ENCODE measurements around the gene CTAGE15. TPM values are rescaled to one million over a fixed set of nuclear protein-coding genes. Genes with fewer than 3 reads are reported as not detected.
"Not testable (repeated sequence)": the region's sequence is repeated elsewhere in the genome, so short reads cannot be mapped to it uniquely, and the experiment has no call there.

Gene CTAGE15
- 1.2 TPM for total RNA-seq
- under 1 TPM in 2 of 4 donors, not detected in 2; 0.14 to 0.18 TPM for polyA plus RNA-seq

- not testable (repeated sequence) for ATAC-seq (ENCODE audit: low read depth in 2 of 2); H3K27me3 ChIP-seq (ENCODE audit: control insufficient read depth, insufficient read depth, low read length); H3K27ac ChIP-seq (ENCODE audit: insufficient read depth, low read length, poor library complexity, severe bottlenecking); H3K9me3 ChIP-seq (ENCODE audit: control insufficient read depth in 2 of 2, low read length in 2 of 2); H3K27ac Mint-ChIP-seq; H3K4me1 ChIP-seq (ENCODE audit: control insufficient read depth, insufficient read depth, low read length, poor library complexity, severe bottlenecking); H3K4me3 ChIP-seq (ENCODE audit: low read depth, low read length); H3K36me3 Mint-ChIP-seq; H3K27me3 Mint-ChIP-seq; H3K4me3 Mint-ChIP-seq; H3K4me1 Mint-ChIP-seq; DNase-seq; H3K9me3 Mint-ChIP-seq; H3K36me3 ChIP-seq (ENCODE audit: control insufficient read depth, insufficient read depth, low read length)
Measured at GRCh38 chr7:143571501-143571900, at the start of gene CTAGE15. TSS of gene CTAGE15 (plus strand) at chr7:143571801. CDS start at chr7:143571818, 17 bp downstream.

GRCh38 chr7:143522309-143522916, 49.2 kb upstream of the CTAGE15 start:
- ATAC-seq (ENCODE audit: low read depth in 2 of 2), result not testable (repeated sequence)

GRCh38 chr7:143531169-143531926, 40.3 kb upstream of the CTAGE15 start:
- H3K4me1 Mint-ChIP-seq, H3K36me3 Mint-ChIP-seq: not testable (repeated sequence)

More at GRCh38 chr7:143522309-143522916, 49.2 kb upstream of the CTAGE15 start:
- H3K36me3 ChIP-seq (ENCODE audit: control insufficient read depth, insufficient read depth, low read length); H3K9me3 ChIP-seq (ENCODE audit: control insufficient read depth in 2 of 2, low read length in 2 of 2); H3K4me3 Mint-ChIP-seq; H3K27me3 ChIP-seq (ENCODE audit: control insufficient read depth, insufficient read depth, low read length); H3K9me3 Mint-ChIP-seq; H3K4me3 ChIP-seq (ENCODE audit: low read depth, low read length); H3K4me1 Mint-ChIP-seq; H3K27ac Mint-ChIP-seq; DNase-seq; H3K27ac ChIP-seq (ENCODE audit: insufficient read depth, low read length, poor library complexity, severe bottlenecking); H3K36me3 Mint-ChIP-seq; H3K4me1 ChIP-seq (ENCODE audit: control insufficient read depth, insufficient read depth, low read length, poor library complexity, severe bottlenecking): not testable (repeated sequence)
- peaks cover 11% of the 10 kb centered on the region for H3K27me3 Mint-ChIP-seq

GRCh38 chr7:143531932-143532331, 39.7 kb upstream of the CTAGE15 start:
- not testable (repeated sequence) for H3K4me1 ChIP-seq (ENCODE audit: control insufficient read depth, insufficient read depth, low read length, poor library complexity, severe bottlenecking); ATAC-seq (ENCODE audit: low read depth in 2 of 2); H3K27ac ChIP-seq (ENCODE audit: insufficient read depth, low read length, poor library complexity, severe bottlenecking); H3K27me3 Mint-ChIP-seq; H3K4me1 Mint-ChIP-seq; H3K4me3 Mint-ChIP-seq; DNase-seq; H3K27ac Mint-ChIP-seq; H3K36me3 Mint-ChIP-seq; H3K9me3 Mint-ChIP-seq; H3K36me3 ChIP-seq (ENCODE audit: control insufficient read depth, insufficient read depth, low read length); H3K9me3 ChIP-seq (ENCODE audit: control insufficient read depth in 2 of 2, low read length in 2 of 2); H3K27me3 ChIP-seq (ENCODE audit: control insufficient read depth, insufficient read depth, low read length); H3K4me3 ChIP-seq (ENCODE audit: low read depth, low read length)

More at GRCh38 chr7:143531169-143531926, 40.3 kb upstream of the CTAGE15 start:
- not testable (repeated sequence) for ATAC-seq (ENCODE audit: low read depth in 2 of 2); H3K27me3 ChIP-seq (ENCODE audit: control insufficient read depth, insufficient read depth, low read length); H3K4me3 ChIP-seq (ENCODE audit: low read depth, low read length); DNase-seq; H3K9me3 Mint-ChIP-seq; H3K27me3 Mint-ChIP-seq; H3K4me1 ChIP-seq (ENCODE audit: control insufficient read depth, insufficient read depth, low read length, poor library complexity, severe bottlenecking); H3K36me3 ChIP-seq (ENCODE audit: control insufficient read depth, insufficient read depth, low read length); H3K4me3 Mint-ChIP-seq; H3K27ac ChIP-seq (ENCODE audit: insufficient read depth, low read length, poor library complexity, severe bottlenecking); H3K9me3 ChIP-seq (ENCODE audit: control insufficient read depth in 2 of 2, low read length in 2 of 2); H3K27ac Mint-ChIP-seq

GRCh38 chr7:143533213-143533839, 38.3 kb upstream of the CTAGE15 start:
- H3K4me3 ChIP-seq (ENCODE audit: low read depth, low read length); ATAC-seq (ENCODE audit: low read depth in 2 of 2); H3K4me1 ChIP-seq (ENCODE audit: control insufficient read depth, insufficient read depth, low read length, poor library complexity, severe bottlenecking); H3K36me3 ChIP-seq (ENCODE audit: control insufficient read depth, insufficient read depth, low read length); H3K27ac Mint-ChIP-seq; H3K4me3 Mint-ChIP-seq; H3K4me1 Mint-ChIP-seq; H3K27ac ChIP-seq (ENCODE audit: insufficient read depth, low read length, poor library complexity, severe bottlenecking); H3K9me3 Mint-ChIP-seq; H3K27me3 ChIP-seq (ENCODE audit: control insufficient read depth, insufficient read depth, low read length); DNase-seq; H3K9me3 ChIP-seq (ENCODE audit: control insufficient read depth in 2 of 2, low read length in 2 of 2); H3K27me3 Mint-ChIP-seq; H3K36me3 Mint-ChIP-seq: not testable (repeated sequence)

DNA sequence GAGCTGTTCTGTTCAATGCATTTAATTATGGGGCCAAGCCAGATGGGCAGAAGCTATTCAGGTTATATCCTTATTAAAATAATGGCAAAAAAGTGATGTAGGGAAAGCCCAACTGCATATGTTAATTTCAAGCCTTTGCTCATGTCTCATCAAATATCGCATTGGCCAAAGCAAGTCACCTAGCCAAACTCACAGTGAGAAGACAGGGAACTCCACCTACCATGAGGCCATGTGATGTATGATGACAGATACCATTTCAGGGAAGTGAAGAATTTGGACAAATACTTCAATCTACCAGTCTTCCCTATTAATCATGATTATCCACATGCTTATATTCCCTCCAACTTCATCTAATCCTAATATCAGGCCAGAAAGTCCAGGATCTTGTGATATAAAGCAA, 35.2 kb upstream of the CTAGE15 start:
- H3K36me3 ChIP-seq (ENCODE audit: control insufficient read depth, insufficient read depth, low read length); H3K9me3 Mint-ChIP-seq; H3K4me3 ChIP-seq (ENCODE audit: low read depth, low read length); H3K9me3 ChIP-seq (ENCODE audit: control insufficient read depth in 2 of 2, low read length in 2 of 2); H3K27me3 Mint-ChIP-seq; ATAC-seq (ENCODE audit: low read depth in 2 of 2); H3K4me3 Mint-ChIP-seq; H3K27ac Mint-ChIP-seq; H3K36me3 Mint-ChIP-seq; H3K27ac ChIP-seq (ENCODE audit: insufficient read depth, low read length, poor library complexity, severe bottlenecking); H3K4me1 Mint-ChIP-seq; H3K4me1 ChIP-seq (ENCODE audit: control insufficient read depth, insufficient read depth, low read length, poor library complexity, severe bottlenecking); H3K27me3 ChIP-seq (ENCODE audit: control insufficient read depth, insufficient read depth, low read length); DNase-seq: not testable (repeated sequence)

- H3K4me3 ChIP-seq (ENCODE audit: low read depth, low read length); H3K27ac Mint-ChIP-seq; DNase-seq; H3K36me3 ChIP-seq (ENCODE audit: control insufficient read depth, insufficient read depth, low read length); H3K4me1 Mint-ChIP-seq; H3K27ac ChIP-seq (ENCODE audit: insufficient read depth, low read length, poor library complexity, severe bottlenecking); H3K4me1 ChIP-seq (ENCODE audit: control insufficient read depth, insufficient read depth, low read length, poor library complexity, severe bottlenecking); H3K27me3 Mint-ChIP-seq; H3K9me3 Mint-ChIP-seq; ATAC-seq (ENCODE audit: low read depth in 2 of 2); H3K4me3 Mint-ChIP-seq; H3K36me3 Mint-ChIP-seq; H3K27me3 ChIP-seq (ENCODE audit: control insufficient read depth, insufficient read depth, low read length); H3K9me3 ChIP-seq (ENCODE audit: control insufficient read depth in 2 of 2, low read length in 2 of 2): not testable (repeated sequence)
Measured at GRCh38 chr7:143543288-143544038, 28.1 kb upstream of the CTAGE15 start.
